ENCODE results near the gene ANKRD33B. TPM values are rescaled to one million over a fixed set of nuclear protein-coding genes. Genes with fewer than 3 reads are reported as not detected.

ANKRD33B gene
- total RNA-seq, 1 donor from 2014 or later: 2.2 TPM

DNA sequence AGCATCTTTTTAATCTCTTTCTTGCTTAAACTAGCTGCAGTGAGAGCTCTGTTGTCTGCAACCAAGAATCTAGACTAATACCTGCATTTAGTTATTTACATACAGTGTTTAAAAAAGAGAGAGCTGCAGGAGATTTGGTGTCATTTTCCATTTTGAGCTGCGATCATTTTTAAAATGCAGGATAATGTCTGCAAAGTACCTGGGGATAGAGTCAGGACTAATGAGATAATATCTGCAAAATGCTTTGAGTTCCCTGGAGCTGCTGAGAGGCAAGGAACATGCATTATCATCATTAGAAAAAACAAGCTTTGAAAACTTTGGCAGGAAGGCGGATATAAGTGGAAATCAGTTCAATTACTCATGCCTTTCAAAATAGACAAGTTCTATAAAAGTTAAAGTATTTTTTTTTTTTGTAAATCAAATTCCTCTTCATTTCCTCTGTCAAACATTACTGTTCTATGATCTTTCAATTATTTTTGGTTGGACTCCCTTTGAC lies 21.8 kb upstream of the ANKRD33B start:
- H3F3A ChIP-seq (ENCODE audit: low read depth): peaks cover 10% of the 10 kb centered on the region
- H3K79me2 ChIP-seq (ENCODE audit: low read depth): no peaks in the 10 kb centered on the region
- no peak overlapping the region for H3K27ac ChIP-seq
- Mint-ChIP-seq H3K9me3 (no peaks in the 10 kb centered on the region), H3K27ac (no peak overlapping the region), H3K4me1 (peaks cover 4% of the 10 kb centered on the region), H3K27me3 (ENCODE audit: insufficient read depth, low read depth) (peaks cover 7% of the 10 kb centered on the region), H3K36me3 (no peaks in the 10 kb centered on the region), H3K4me3 (no peak overlapping the region)
- H3K9ac ChIP-seq: no peak overlapping the region
- no peak for DNase-seq (ENCODE audit: low spot score)
- H3K27me3 ChIP-seq: no peaks in the 10 kb centered on the region
- H3K9me3 ChIP-seq (ENCODE audit: low read depth): no peaks in the 10 kb centered on the region
- H3K4me1 ChIP-seq: peaks cover 6% of the 10 kb centered on the region
- H3K36me3 ChIP-seq: no peaks in the 10 kb centered on the region
- TF ChIP-seq EZH2 (IDR thresholded peaks at IDR 0.05) (no peak), CTCF (IDR thresholded peaks at IDR 0.05) (no peak), EZH2phosphoT487 (IDR thresholded peaks at IDR 0.05) (no peak)
- H3K4me3 ChIP-seq: no peak overlapping the region
- H3K4me2 ChIP-seq: no peak overlapping the region
- H4K20me1 ChIP-seq (ENCODE audit: low read depth): no peaks in the 10 kb centered on the region
- H2AFZ ChIP-seq (replicated peaks): no peak overlapping the region

- Histone ChIP-seq H3K79me2 (ENCODE audit: low read depth) (no peaks in the 10 kb centered on the region), H3K9me3 (ENCODE audit: low read depth) (no peaks in the 10 kb centered on the region), H3K4me2 (no peak overlapping the region), H3K9ac (no peak overlapping the region), H3K36me3 (no peaks in the 10 kb centered on the region), H2AFZ (replicated peaks) (no peak overlapping the region), H3K4me1 (peaks cover 4% of the 10 kb centered on the region), H3K27me3 (no peaks in the 10 kb centered on the region), H3K4me3 (no peak overlapping the region), H3K27ac (no peak overlapping the region), H4K20me1 (ENCODE audit: low read depth) (no peaks in the 10 kb centered on the region), H3F3A (ENCODE audit: low read depth) (peaks cover 18% of the 10 kb centered on the region)
- TF ChIP-seq EZH2phosphoT487 (IDR thresholded peaks at IDR 0.05) (no peak), CTCF (IDR thresholded peaks at IDR 0.05) (no peak), EZH2 (IDR thresholded peaks at IDR 0.05) (no peak)
- H3K4me1 Mint-ChIP-seq: no peaks in the 10 kb centered on the region
- no peaks in the 10 kb centered on the region for H3K9me3 Mint-ChIP-seq
- no peak for DNase-seq (ENCODE audit: low spot score)
- H3K4me3 Mint-ChIP-seq: no peak overlapping the region
- peaks cover 12% of the 10 kb centered on the region for H3K27me3 Mint-ChIP-seq (ENCODE audit: insufficient read depth, low read depth)
- no peak overlapping the region for H3K27ac Mint-ChIP-seq
- H3K36me3 Mint-ChIP-seq: no peaks in the 10 kb centered on the region
These were observed 20.3 kb upstream of the ANKRD33B start for GRCh38 chr5:10543585-10544040.

DNA sequence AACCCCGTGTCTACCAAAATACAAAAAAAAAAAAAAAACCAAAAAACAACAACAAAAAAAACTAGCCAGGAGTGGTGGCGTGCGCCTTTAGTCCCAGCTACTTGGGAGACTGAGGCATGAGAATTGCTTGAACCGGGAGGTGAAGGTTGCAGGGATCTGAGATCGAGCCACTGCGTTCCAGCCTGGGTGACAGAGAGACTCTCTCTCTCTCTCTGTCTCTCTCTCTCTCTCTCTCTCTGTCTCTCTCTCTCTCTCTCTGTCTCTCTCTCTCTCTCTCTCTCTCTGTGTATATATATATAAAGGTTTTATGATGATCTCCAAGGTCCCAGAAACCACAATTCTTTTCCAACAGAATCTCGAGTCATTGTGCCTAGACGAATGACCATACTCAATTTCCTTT lies 18.8 kb upstream of the ANKRD33B start:
- Mint-ChIP-seq H3K27me3 (ENCODE audit: insufficient read depth, low read depth) (peaks cover 14% of the 10 kb centered on the region), H3K9me3 (no peaks in the 10 kb centered on the region), H3K36me3 (no peaks in the 10 kb centered on the region), H3K4me1 (no peaks in the 10 kb centered on the region), H3K4me3 (no peak overlapping the region), H3K27ac (no peak overlapping the region)
- Histone ChIP-seq H2AFZ (replicated peaks) (no peak overlapping the region), H3K36me3 (no peaks in the 10 kb centered on the region), H3K9ac (no peak overlapping the region), H3K27ac (no peak overlapping the region), H3K4me1 (peaks cover 4% of the 10 kb centered on the region), H3K4me3 (no peak overlapping the region), H4K20me1 (ENCODE audit: low read depth) (no peaks in the 10 kb centered on the region), H3K79me2 (ENCODE audit: low read depth) (no peaks in the 10 kb centered on the region), H3K9me3 (ENCODE audit: low read depth) (no peaks in the 10 kb centered on the region), H3K27me3 (no peaks in the 10 kb centered on the region), H3K4me2 (no peak overlapping the region), H3F3A (ENCODE audit: low read depth) (peaks cover 29% of the 10 kb centered on the region)
- no peak for TF ChIP-seq EZH2 (IDR thresholded peaks at IDR 0.05)
- DNase-seq (ENCODE audit: low spot score): no peak

DNA sequence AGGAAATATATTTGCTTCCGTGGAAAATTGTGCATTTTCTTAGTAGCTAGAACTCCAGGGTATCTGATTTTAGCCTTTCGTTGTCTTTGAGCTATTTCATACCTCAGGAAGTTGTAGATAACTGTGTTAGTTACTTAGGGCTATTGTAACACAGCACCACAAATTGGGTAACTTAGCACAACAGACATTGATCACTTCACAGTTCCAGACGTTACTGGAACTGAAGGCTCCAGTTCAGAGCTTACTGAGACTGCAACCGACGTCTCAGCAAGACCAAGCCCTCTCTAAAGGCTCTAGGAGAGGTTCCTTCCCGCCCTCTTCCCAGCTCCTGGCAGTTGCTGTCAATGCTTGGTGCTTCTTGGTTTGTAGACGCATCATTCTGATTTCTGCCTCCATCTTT lies 17.7 kb upstream of the ANKRD33B start:
- Histone ChIP-seq H3F3A (ENCODE audit: low read depth) (peaks cover 40% of the 10 kb centered on the region), H4K20me1 (ENCODE audit: low read depth) (no peaks in the 10 kb centered on the region), H3K4me3 (no peak overlapping the region), H3K9ac (no peak overlapping the region), H3K27me3 (no peaks in the 10 kb centered on the region), H3K4me2 (no peak overlapping the region), H3K27ac (no peak overlapping the region), H3K79me2 (ENCODE audit: low read depth) (no peaks in the 10 kb centered on the region), H3K36me3 (no peaks in the 10 kb centered on the region), H3K9me3 (ENCODE audit: low read depth) (no peaks in the 10 kb centered on the region), H3K4me1 (peaks cover 10% of the 10 kb centered on the region), H2AFZ (replicated peaks) (peak overlapping the region; percentile 34)
- Mint-ChIP-seq H3K27ac (no peak overlapping the region), H3K4me3 (no peak overlapping the region), H3K27me3 (ENCODE audit: insufficient read depth, low read depth) (peaks cover 14% of the 10 kb centered on the region), H3K36me3 (no peaks in the 10 kb centered on the region), H3K4me1 (peaks cover 1% of the 10 kb centered on the region), H3K9me3 (no peaks in the 10 kb centered on the region)
- TF ChIP-seq EZH2 (IDR thresholded peaks at IDR 0.05) (no peak), EZH2phosphoT487 (IDR thresholded peaks at IDR 0.05) (no peak), CTCF (IDR thresholded peaks at IDR 0.05) (no peak)
- DNase-seq (ENCODE audit: low spot score): no peak

Measured in neural progenitor cell (in vitro differentiated cells).